Cardiac fibroblast (primary cell): Measurements from ENCODE around the gene HTRA1.

Experiments
- DNase-seq, 2 donors: peaks; one replicate each; pipeline versions ENCODE4 v3.0.0 to v3.0.0-alpha.2; 2010; ENCODE audit warnings: low read depth in 2 of 2
- H3K4me3 ChIP-seq, 2 donors: replicated peaks in 1 of 2; 1 replicate in 1 of 2; 2 replicates in 1 of 2; pipeline ENCODE4 v1.5.1; 2011; ENCODE audit warnings: low read depth in 2 of 2, low read length in 2 of 2, mild to moderate bottlenecking in 2 of 2, moderate library complexity in 1 of 2
- CTCF ChIP-seq: IDR thresholded peaks from one replicate; pipeline ENCODE4 v1.5.1; 2011; ENCODE audit warnings: low read depth, mild to moderate bottlenecking, low read length, inconsistent platforms

Gene HTRA1

GRCh38 chr10:122515588-122516231 lies 54.4 kb downstream of the HTRA1 start:
- no peak overlapping the region for H3K4me3 ChIP-seq
- no peak for TF ChIP-seq CTCF
- DNase-seq, result peak; percentile 43 to 77

- no peak for TF ChIP-seq CTCF
- DNase-seq, result no peak
- no peak overlapping the region for H3K4me3 ChIP-seq
Observed at GRCh38 chr10:122516734-122517133, 55.4 kb downstream of the HTRA1 start.

- no peak overlapping the region for H3K4me3 ChIP-seq
- no peak for TF ChIP-seq CTCF
- DNase-seq, result no peak
Observed at GRCh38 chr10:122519144-122519543, 57.8 kb downstream of the HTRA1 start.

GRCh38 chr10:122519873-122520272 lies 58.5 kb downstream of the HTRA1 start:
- no peak for DNase-seq
- TF ChIP-seq CTCF, result no peak
- H3K4me3 ChIP-seq, result no peak overlapping the region

GRCh38 chr10:122521011-122521410 lies 59.7 kb downstream of the HTRA1 start:
- no peak overlapping the region for H3K4me3 ChIP-seq
- DNase-seq, result peak in 1 of 2 donors; percentile 66
- TF ChIP-seq CTCF, result no peak

GRCh38 chr10:122524811-122525210 lies 63.5 kb downstream of the HTRA1 start:
- no peak overlapping the region for H3K4me3 ChIP-seq
- no peak for TF ChIP-seq CTCF
- DNase-seq, result no peak

DNA sequence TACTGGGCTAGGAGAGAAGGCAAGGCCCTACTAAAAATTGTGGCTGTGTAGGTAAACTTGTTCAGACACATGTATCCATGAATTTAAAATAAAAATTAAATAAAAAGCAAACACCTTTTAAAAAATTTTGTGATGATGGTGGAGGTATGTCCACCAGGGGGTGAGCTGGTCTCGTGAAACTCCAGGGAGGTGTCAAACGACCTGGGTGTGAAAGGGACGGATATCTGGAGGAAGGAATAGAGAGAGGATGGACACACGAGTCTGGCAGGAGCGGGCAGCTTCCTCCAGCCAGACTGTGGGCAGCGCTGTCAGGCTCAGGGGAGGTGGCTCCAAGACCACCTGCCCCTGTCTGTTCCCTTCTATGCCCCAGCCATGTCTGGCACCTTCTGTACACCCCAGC lies 64.4 kb downstream of the HTRA1 start:
- DNase-seq, result peak; percentile 10 to 11
- no peak overlapping the region for H3K4me3 ChIP-seq
- no peak for TF ChIP-seq CTCF
